WTC11 (cell line): Measurements from ENCODE around the gene WDR82.

Experiments used
- AFF4 ChIP-seq: sonication (generic); formaldehyde crosslinking; IDR thresholded peaks from 2 replicates; pipeline ENCODE4 v1.8.1; 2023; ENCODE audit warnings: mild to moderate bottlenecking, missing genetic modification reagents, borderline replicate concordance
- ATF3 ChIP-seq: sonication (generic); formaldehyde crosslinking; conservative IDR thresholded peaks from 2 replicates; pipeline ENCODE4 v1.8.1; 2022; ENCODE audit warnings: mild to moderate bottlenecking, missing genetic modification reagents
- CTCF ChIP-seq: fragments of 200-600 bp; IDR thresholded peaks from 2 replicates; pipeline ENCODE4 v1.8.0; 2022; ENCODE audit warnings: antibody characterized with exemption
- FOXK1 ChIP-seq: sonication (generic); formaldehyde crosslinking; IDR thresholded peaks from 2 replicates; pipeline ENCODE4 v1.8.0; 2022; ENCODE audit warnings: mild to moderate bottlenecking, moderate library complexity, missing genetic modification reagents
- MLX ChIP-seq: sonication (generic); formaldehyde crosslinking; IDR thresholded peaks from 2 replicates; pipeline ENCODE4 v1.8.1; 2023; ENCODE audit warnings: mild to moderate bottlenecking, missing genetic modification reagents, moderate library complexity
- MXD4 ChIP-seq: fragments of 250-450 bp; sonication (Bioruptor Pico); IDR thresholded peaks from 2 replicates; pipeline ENCODE4 v1.8.0; 2021; ENCODE audit warnings: mild to moderate bottlenecking, moderate library complexity, borderline replicate concordance
- RELA ChIP-seq: sonication (generic); formaldehyde crosslinking; IDR thresholded peaks from 2 replicates; pipeline ENCODE4 v1.8.1; 2022; ENCODE audit warnings: missing genetic modification reagents, mild to moderate bottlenecking, borderline replicate concordance
- SP1 ChIP-seq: sonication (generic); formaldehyde crosslinking; conservative IDR thresholded peaks from 2 replicates; pipeline ENCODE4 v1.8.1; 2022; ENCODE audit warnings: missing genetic modification reagents
- ZNF138 ChIP-seq: sonication (generic); formaldehyde crosslinking; conservative IDR thresholded peaks from 2 replicates; pipeline ENCODE4 v1.8.1; 2022; ENCODE audit warnings: mild to moderate bottlenecking, moderate library complexity, missing genetic modification reagents
- ZSCAN18 ChIP-seq: fragments of 250-450 bp; sonication (Bioruptor Pico); IDR thresholded peaks from 2 replicates; pipeline ENCODE4 v2.1.2; 2022; ENCODE audit warnings: mild to moderate bottlenecking, moderate library complexity

- TF ChIP-seq RELA (no peak), ZSCAN18 (no peak), CTCF (no peak), ZNF138 (CRISPR knock-in tag) (no peak), ATF3 (CRISPR knock-in tag) (no peak), MXD4 (no peak), MLX (CRISPR knock-in tag) (no peak), SP1 (CRISPR knock-in tag) (no peak), AFF4 (CRISPR knock-in tag) (no peak), FOXK1 (CRISPR knock-in tag) (no peak)
These were observed 20.0 kb upstream of the WDR82 start for GRCh38 chr3:52298149-52299098.
